Hematopoietic multipotent progenitor cell treated with erythropoietin and hydrocortisone succinate and interleukin-3 and kit ligand, for 8 days (in vitro differentiated cells): ENCODE measurements around the gene EYA2.
A peak's percentile ranks its signal among the peaks of the same experiment; 100 is the strongest.

Experiments used
- DNase-seq: peaks from one replicate; pipeline ENCODE4 v3.0.0-alpha.2; 2015

Gene EYA2

GRCh38 chr20:47044938-47045337 lies 150.3 kb downstream of the EYA2 start:
- no peak for DNase-seq

DNA sequence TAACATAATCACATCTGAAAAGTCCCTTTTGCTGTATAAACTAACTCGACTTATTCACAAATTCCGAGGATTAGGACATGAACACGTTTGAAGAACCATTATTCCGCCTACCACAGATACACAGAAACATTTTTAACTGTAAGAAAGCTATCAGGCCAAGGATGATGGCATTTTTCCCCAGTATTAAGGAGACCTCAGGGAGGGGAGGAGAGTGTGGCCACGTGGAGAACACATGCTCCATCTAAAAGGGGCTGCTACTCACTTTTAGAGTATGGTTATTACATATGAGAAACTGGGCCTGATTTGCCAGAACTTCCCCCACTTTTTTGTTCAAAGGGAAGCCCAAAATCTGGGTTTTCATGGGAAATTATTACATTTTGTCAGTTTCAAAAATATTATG lies 153.4 kb downstream of the EYA2 start:
- no peak for DNase-seq

DNA sequence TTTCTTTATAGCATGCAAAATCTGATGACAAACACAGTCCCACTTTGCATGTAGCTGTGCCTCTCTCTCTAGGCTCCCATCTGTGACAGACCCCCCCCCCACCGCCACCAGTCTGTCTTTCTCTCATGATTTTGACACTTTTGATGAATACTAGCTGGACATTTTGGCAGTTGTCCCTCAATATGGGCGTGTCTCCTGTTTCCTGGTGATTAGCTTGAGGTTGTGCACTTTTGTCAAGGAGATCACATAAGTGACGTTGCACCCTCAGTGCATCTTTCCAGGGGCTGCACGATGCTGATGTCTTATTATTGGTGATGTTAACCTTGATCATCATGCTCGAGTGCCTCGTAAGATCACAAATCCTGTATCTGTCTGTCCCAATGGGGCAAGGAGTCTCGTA lies 155.1 kb downstream of the EYA2 start:
- DNase-seq: peak; percentile 91

DNA sequence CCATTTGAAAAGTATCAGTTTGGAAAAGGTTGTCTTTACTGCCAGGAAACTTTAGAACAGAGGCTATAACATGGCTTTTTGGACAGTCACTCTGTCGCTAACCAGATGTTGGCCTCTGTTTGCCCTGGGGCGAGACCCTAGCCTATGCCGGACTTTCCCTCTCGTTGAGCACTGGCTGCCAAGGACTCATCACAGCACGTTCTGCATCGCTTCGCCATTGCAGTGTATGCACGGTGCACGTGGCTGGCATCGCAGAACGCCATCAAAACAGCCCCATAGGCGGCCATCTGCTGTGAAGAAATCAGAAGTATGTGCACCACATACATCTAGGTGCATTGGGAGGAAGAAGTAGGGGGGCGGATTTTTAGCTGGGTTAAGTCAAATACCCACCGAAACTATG lies 156.4 kb downstream of the EYA2 start:
- no peak for DNase-seq

GRCh38 chr20:47051936-47052526 lies 157.4 kb downstream of the EYA2 start:
- DNase-seq: no peak

DNA sequence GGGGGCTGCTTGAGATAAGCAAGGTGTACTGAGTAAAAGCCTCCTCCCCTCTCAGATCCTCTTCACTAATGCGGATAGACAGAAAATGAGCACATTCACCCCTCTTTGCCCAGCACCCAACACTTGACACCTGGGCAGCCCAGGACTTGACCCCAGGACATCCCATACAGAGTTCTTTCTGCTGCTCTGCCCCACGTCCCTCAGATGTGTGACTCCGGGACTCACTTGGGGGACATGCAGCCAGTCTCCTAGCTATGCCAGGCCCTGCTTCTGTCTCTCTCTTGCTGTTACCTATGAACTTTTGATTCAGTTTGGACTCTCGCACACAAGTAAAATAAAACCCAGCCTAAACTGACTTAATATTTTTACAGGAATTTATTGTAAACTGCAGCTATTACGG lies 159.9 kb downstream of the EYA2 start:
- DNase-seq: no peak

GRCh38 chr20:47054945-47055344 lies 160.3 kb downstream of the EYA2 start:
- DNase-seq: no peak

- no peak for DNase-seq
These were observed 161.2 kb downstream of the EYA2 start for GRCh38 chr20:47055699-47056369.

DNA sequence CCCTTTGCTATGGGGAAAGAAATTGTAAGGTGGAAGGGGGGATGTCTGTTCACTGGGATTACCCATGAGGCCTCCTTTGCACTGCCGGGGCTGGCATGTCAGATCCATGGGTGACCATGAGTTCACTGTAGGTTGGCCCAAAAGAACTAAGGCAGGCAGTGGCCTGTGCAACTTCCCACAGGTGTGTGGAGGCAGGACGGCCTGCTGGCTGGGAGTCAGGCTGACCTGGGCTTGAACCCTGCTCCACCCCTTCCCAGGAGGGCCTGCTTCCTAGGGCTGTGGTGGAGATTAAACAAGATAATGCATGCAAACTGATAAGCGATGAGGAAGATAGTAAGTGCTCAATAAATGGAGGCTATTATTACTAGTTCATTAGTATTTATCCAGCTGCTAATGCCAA lies 163.0 kb downstream of the EYA2 start:
- no peak for DNase-seq

- no peak for DNase-seq
These were observed 163.6 kb downstream of the EYA2 start for GRCh38 chr20:47058236-47058635.

- no peak for DNase-seq
These were observed 164.9 kb downstream of the EYA2 start for GRCh38 chr20:47059536-47059935.

DNA sequence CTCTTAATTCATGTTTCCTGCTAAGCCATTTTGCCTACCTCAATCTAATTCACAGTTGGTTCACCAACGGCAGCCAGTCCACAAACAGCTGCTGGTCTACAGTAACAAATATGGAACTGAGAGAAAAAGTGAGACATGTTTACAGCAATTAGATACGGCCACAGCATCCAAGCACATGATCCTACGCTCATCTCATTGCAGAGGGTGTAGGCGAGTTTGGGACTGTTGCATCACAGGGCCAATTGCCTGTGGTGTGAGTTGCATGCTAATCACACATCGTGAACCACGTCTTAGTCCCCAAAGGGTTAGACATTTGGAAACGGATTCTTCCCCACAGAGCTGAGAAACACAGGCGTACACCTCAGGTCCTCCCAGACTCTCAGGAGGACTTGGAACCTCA lies 166.9 kb downstream of the EYA2 start:
- no peak for DNase-seq

DNA sequence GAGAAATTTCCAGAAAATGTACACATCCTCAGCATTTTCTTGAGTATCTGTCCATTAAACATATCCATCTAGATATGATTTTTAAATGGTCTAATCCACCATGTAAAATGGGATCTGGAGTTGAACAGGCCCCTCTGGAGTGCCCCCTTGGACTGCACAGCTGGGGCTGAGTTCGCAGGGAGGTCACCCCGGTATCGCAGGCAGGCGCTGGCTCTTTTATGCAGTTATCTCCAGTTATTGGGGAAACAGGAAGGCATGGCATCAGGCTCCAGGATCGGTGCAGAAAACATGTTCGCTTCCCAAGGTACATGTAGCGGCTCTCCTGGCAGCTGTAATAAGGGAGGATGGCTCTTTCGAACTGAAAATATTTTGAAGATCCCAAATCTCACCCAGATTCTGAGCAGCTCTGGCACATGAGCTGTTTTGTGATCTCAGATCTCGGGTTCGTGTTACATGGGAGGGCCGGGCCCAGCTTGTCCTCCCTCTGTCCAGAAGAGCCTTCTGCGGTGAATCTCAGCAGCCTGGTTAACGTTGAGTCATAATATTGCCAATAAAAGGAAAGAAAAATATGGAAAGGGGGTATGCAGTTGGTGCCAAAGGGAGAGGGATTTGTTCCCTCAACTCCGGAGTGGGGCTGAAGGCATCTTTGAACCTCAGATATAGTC lies 167.7 kb downstream of the EYA2 start:
- no peak for DNase-seq

DNA sequence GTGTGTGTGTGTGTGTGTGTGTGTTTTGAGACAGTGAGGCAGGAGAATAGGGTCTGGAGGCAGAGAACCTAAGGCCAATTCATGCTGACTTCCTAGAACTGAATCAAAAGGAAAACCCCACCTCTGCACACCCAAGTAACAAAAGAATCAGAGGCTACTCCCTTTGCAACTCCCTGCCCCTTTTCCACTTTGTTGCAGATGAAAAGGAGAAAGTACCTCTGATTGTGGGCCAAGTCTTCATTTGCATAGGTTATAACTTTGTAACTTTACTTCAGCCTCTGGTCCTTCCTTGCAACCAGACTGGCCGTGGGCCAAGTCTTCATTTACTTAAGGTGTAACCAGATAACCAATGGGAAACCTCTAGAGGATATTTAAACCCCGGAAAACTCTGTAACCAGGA lies 168.8 kb downstream of the EYA2 start:
- no peak for DNase-seq

GRCh38 chr20:47063808-47064207 lies 169.2 kb downstream of the EYA2 start:
- DNase-seq: no peak

DNA sequence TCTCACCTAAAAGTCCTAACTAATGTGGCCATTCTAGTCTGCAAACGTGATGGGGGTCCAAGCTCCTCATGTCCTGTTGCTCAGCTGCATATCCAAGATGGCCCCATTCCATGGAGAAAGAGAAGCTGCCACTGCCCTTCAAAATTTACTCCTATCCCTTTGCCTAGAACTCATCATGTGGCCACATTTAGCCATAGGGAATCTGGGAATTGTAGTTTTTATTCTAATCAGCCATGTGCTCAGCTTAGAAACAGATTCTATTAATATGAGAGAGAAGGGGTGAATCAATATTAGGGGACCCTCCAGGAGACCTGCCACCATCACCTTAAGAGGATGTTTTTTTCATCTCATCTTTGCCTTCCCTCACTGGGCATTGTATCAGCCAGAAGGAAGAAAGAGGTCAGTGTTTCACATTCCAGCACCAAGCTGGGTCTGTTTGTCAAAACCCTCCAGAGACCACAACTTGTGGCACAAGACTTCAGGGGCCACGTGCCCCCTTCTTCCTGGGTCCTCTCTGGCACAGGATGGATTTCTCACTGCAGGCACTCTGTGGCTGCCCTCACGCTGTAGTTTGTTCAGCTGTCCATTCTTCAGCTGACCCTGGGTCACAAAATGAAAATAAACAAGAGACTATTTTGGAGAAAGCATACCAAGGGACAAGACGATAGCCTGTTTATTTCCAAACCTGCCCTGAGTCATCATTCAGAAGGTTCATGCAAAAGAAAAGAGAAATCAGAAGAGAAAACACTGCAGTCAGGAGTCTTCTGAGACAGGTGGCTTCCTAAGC lies 172.0 kb downstream of the EYA2 start:
- DNase-seq: no peak

GRCh38 chr20:47067776-47068175 lies 173.1 kb downstream of the EYA2 start:
- no peak for DNase-seq

- DNase-seq: no peak
These were observed 175.5 kb downstream of the EYA2 start for GRCh38 chr20:47070176-47070575.

DNA sequence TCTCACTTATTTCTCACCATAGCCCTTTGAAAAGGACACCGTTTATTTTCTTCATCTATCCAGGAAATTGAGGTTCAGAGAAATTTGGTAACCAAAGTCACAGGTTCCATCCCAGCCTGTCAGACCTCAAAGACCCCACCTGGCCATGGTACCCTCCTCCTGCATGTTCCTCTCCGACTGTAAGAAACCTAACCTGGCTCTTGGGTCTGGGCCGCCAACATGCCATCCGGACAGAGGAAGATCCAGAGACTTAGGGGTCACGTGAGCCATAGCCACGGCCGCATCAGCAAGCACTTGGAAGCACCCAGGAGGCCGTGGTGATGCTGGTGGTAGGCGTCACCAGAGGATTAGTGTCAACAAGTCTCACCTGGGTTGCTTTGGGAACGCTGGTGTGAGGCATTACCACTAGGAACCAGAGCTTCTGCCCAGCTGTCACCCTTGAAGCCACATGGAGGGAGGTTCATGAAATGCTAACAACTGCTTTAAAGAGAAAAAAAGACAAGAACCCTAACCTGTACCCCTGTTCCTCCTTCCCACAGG lies 177.1 kb downstream of the EYA2 start:
- no peak for DNase-seq

DNA sequence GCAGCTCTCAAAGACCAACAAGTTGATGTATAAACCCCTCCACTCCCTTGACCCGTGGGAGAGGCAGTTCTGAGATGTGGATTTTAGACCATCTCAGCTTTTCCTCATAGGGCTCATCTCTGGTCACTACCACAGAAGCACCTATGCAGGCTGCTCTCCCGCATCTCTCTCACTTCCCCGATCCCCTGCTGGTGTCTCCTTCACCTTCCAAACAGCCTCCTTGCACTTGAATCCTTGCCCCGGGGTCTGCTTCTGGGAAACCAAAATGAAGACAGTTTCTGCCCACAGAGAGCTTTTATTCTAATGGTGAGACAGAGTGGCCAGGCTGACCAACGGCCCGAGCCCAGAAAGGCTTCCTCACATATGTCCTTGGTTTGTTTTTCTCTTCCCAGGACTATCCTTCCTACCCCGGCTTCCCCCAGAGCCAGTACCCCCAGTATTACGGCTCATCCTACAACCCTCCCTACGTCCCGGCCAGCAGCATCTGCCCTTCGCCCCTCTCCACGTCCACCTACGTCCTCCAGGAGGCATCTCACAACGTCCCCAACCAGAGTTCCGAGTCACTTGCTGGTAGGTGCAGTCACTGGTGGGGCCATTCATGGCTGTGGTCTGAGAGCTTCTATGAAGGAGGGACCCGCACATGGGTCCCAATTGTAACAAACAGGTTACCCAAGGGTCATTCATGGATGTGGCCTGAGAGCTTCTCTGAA lies 179.3 kb downstream of the EYA2 start:
- no peak for DNase-seq

GRCh38 chr20:47075263-47075662 lies 180.6 kb downstream of the EYA2 start:
- no peak for DNase-seq

DNA sequence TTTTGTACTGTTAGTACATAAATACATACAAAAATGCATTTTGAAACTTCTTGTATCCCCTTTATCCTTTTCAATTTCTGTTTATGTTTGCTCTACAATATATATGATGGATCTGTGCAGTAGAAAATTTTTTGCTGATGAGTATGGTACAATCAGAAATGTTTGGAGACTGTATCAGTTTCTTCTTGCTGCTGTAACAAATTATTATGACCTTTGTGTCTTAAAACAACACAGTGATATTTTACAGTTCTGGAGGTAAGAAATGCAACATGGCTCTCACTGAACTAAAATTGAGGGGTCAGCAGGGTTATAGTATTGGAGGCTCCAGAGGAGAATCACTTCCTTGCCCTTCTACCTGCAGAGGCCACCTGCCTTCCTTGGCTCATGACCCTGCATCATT lies 184.4 kb downstream of the EYA2 start:
- no peak for DNase-seq

- no peak for DNase-seq
These were observed 185.7 kb downstream of the EYA2 start for GRCh38 chr20:47080365-47080764.
